ENCODE measurements around the gene CHI3L1.

Gene CHI3L1

DNA sequence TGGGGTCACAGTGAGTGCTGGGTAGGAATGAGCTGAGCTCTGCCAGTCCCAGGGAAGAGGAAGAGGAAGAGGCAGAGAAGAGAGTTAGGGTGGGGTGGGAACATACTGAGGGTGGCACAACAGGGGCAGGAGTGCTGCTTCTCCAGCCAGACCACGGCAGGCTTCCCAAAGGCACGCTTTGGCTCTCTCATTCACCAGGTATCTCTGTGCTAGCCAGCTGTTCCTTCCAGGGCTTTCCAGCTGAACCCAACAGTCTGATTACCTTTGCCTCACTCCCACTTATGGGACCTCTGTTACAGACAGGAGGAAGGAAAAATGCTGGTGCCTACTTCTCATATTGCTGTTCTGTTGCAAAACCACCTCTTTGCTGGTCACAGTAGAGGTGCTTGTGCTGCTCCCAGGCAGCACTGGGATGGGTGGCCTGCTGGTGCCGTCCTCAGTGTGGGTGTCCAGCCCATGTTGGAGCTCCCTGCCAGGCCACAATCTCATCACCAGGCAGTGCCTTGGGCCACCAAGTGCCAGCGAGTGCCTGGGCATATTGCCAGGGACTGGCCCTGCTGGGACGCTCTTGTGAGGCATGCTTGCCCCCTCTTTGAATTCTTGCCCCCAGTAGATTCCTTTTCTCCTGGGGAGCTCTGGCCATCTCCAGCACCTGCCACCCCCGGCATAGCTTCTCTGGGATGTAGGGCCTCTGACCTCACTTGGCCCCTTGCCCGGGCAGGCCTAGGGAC is 56.8 kb downstream of the CHI3L1 start:
- DNase-seq, result peak in 2 of 3 donors; percentile 19 to 40

Measured in suppressor macrophage treated with lipopolysaccharide for 1 hour (primary cell).